GM12892 (cell line): Measurements from ENCODE around the gene SLC6A4.

ENCODE experiments used
- POLR2A ChIP-seq: IDR thresholded peaks from 2 replicates; pipeline ENCODE4 v1.6.1; 2011; ENCODE audit warnings: low read depth, low read length, control low read depth
- TAF1 ChIP-seq: IDR thresholded peaks from 2 replicates; pipeline ENCODE4 v1.6.1; 2011; ENCODE audit warnings: low read depth, mild to moderate bottlenecking, control low read depth, low read length, borderline replicate concordance

GRCh38 chr17:30244853-30245385, 9.4 kb upstream of the SLC6A4 start:
- TF ChIP-seq POLR2A (no peak), TAF1 (no peak)
